GM20431 (cell line): ENCODE data around the gene CCDC7.
"Not testable (repeated sequence)": the region's sequence is repeated elsewhere in the genome, so short reads cannot be mapped to it uniquely, and the experiment has no call there.

ENCODE experiments used
- in situ Hi-C: fragments of 300-500 bp; cut with MseI, MboI; formaldehyde crosslinking; loops from one replicate; pipeline ENCODE4 v1.15.0; 2020; ENCODE audit warnings: low sequenced_read_pairs; ENCODE audit not compliant: unreplicated experiment

CCDC7 gene

DNA sequence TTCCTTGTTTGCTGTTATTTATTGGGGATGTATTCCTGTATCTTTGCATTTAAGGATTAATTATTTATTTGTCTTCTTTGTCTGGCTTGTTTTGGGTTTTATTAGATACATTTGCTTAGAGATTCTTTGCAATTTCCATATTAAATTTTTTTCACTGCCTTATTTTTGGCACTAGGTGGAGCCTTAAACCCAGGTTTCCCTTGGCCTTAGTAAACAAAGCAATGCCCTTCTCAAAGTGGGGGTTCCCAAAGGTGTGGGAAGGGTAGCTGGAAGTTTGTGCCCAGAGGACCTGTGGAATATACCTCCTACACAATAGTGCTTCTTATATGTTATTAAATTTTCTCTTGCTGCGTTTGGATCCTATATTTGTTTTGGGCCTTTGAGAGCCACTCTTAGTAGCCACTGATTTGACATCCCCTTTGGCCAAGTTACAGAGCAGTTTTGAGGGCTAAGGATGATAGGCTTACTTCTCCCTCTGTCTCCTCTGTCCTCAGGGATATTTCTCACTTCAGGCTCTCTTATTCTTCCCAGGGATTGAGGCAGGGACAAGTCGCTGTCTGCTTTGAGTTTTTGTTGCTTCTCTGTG is 349.8 kb downstream of the CCDC7 start:
- in situ Hi-C loops: loop anchor here (25.0 kb wide), 2 partner anchors 217 to 367 kb away; no protein-coding TSS in a partner anchor

DNA sequence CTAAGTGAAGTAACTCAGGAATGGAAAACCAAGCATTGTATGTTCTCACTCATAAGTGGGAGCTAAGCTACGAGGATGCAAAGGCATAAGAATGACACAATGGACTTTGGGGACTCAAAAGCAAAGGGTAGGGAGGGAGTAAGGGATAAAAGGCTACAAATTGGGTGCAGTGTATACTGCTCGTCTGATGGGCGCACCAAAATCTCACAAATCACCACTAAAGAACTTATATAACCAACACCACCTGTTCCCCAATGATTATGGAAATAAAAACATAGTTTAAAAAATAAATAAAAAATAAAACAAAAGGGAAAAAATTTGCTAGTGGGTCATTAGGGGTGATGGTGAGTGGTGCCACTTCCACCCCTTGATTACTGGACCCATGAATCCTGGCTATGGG is 351.5 kb downstream of the CCDC7 start:
- in situ Hi-C loops: loop anchor here (25.0 kb wide), 2 partner anchors 215 to 365 kb away; no protein-coding TSS in a partner anchor

- in situ Hi-C loops: no loop called here
These were observed 401.0 kb downstream of the CCDC7 start for GRCh38 chr10:32846974-32847373.

- in situ Hi-C loops: no loop called here
These were observed 405.4 kb downstream of the CCDC7 start for GRCh38 chr10:32851301-32851700.

DNA sequence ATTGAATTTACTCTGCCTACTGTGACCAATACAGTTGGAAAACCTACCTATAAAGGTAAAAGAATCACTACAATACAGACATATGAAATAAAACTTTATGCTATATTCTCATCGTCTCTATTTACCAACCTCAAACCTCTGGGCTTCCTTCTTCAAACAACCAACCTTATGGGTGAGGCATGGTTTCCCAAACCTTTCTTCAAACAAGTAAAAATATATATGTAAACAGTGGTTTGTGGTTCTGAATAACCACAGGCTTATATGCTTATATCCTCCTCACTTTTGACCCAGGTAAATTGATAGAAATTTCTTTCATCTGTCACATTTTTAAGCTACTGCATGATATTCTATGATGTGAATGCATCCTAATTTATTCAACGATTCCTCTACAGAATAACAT is 408.5 kb downstream of the CCDC7 start:
- in situ Hi-C loops: no loop called here

DNA sequence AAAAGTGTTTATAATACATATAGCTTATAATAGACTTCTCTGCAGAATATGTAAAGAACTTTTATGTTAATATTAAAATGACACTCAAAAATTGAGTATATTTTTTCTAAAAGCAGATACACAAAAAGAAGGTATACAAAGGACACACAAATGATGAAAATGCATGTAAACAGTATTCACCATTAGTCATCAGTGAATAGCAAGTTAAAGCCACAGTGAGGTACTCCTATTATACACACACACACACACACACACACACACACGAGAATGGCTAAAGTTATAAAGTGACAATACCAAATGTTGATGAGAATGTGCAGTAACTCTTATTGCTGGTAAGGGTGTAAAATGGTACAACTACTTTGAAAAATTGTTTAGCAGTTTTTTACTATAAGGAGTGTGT is 419.2 kb downstream of the CCDC7 start:
- in situ Hi-C loops: no loop called here

DNA sequence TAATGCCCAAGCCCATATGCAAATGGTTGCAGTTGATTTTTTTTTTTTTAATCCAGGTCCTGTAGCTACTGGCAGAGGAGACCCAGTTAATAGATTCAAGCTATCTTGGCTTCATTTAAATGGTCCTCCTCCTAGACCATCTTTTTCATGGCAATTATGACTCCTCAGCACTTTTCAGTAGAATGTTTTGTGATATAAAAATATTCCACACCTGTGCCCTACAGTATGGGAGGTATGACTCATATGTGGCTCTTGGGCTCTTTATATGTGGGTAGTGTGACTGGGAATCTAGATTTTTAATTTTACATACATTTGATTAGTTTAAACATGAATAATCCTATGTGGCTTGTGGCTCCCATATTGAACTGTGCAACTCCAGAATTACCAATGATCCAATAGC is 432.0 kb downstream of the CCDC7 start:
- in situ Hi-C loops: no loop called here

DNA sequence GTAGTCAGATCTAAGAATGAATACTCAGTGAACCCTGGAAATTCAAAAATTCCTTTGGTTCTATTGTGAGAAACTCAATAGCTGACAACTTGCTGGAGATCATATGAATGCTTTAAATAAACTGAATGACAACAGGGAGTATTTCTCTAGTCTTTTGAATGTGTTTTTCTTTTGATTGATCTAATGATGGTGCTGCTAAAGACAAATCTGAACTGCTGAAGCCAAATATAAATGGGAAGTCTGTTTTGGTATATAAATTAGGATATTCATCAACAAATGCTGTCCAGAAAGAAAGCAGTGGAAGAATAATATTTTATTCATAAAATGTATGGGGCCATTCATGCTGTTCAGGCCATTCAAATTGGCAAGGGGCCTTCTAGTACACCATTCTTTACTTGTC is 432.7 kb downstream of the CCDC7 start:
- in situ Hi-C loops: no loop called here

GRCh38 chr10:32882076-32882475 is 436.1 kb downstream of the CCDC7 start:
- in situ Hi-C loops: no loop called here

- in situ Hi-C loops: no loop called here
These were observed 441.5 kb downstream of the CCDC7 start for GRCh38 chr10:32887481-32887880.

DNA sequence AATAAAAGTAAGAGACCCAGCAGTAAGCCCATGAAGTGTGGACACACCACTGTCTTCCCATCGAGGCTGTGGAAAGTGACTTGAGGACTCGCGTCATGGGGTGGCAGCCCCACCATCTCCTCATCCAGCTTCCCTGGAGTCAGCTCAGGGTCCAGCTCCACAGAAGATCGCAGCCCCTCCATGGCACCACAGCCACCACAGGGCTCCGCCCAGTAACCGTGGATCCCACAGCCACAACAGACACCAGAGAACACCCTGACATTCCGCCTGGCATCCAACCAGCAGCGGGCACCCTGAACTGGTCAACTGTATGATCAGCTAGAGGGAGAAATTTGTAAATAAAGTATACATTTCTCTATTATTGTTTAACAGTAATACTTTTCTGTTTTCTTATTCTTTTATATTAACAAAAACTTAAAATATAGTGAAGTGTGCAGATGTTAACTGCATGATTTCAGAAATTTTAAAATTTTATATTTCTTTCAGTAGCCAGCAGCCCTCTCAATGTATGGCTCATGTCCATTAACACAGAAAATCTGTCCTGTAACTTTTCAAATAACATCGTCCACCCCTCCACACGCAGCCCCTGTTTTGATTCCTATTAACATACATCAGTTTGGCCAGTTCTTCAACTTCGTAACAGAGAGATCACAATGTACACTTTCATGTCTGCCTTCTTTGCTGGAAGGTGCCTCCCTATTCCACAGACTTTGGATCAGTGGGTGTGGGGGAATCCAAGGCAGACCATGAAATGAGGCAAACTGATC is 442.4 kb downstream of the CCDC7 start:
- in situ Hi-C loops: no loop called here

DNA sequence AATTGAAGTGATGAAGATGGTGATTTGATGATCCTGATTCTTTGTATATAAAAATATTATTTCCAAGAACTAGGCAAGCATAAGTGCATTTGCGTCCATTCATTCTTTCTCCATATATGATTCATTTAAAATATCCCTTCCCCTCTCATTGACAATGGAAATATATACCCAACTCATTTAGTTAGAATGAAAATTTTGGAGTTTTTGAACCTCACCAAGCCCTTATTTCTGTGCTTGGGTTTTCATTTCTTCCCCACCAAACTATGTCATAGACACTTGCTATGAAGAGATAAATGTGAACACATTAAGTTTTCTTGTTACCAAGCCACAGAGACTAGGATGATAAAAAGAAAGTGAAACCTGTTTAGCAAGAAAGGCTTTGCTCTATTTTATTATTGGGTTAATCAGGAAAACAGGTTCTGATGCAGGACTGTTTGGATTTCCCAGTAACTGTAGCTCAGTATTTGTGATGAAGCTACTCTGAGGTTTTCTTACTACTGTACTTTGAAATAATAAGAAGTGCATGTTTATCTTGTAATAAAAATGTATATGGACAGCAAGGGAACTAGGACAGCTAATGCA is 443.8 kb downstream of the CCDC7 start:
- in situ Hi-C loops: no loop called here

DNA sequence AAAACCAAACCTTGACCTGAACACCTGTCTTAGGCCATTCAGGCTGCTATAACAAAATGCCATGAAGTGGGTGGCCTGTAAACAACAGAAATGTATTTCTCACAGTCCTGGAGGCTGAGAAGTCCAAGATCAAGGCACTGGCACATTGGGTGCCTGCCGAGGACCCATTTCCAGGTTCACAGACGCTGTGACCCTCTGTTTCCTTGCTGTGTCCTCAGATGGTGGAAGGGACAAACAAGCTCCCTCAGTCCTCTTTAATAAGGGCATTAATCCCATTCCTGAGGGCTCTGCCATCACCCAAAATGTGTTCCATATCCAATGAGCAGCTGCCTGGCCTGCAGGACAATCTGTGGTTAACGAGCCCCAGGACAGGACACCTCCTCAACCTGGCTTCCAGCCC is 444.5 kb downstream of the CCDC7 start:
- in situ Hi-C loops: no loop called here

GRCh38 chr10:32891261-32891660 is 445.3 kb downstream of the CCDC7 start:
- in situ Hi-C loops: no loop called here

DNA sequence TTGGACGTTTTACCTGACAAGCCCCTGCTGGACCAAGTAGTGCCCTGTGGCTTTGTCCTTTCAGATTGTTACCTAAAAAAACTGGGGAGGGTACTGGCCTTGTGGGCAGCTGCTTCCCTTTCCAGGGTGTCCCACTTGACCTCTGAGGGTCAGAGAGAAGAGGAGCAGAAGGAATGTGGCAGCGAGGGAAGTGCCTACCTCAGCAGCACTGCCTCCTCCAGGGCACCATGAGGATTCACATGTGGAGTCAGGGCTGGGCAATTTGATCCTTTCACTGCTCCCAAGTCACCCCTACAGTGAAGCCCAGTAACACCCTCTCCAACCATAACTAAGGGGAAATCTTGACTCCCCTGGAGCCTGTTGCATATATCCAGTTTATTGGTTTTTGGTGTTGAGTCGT is 447.5 kb downstream of the CCDC7 start:
- in situ Hi-C loops: no loop called here

- in situ Hi-C loops: no loop called here
These were observed 448.1 kb downstream of the CCDC7 start for GRCh38 chr10:32893916-32894664.

DNA sequence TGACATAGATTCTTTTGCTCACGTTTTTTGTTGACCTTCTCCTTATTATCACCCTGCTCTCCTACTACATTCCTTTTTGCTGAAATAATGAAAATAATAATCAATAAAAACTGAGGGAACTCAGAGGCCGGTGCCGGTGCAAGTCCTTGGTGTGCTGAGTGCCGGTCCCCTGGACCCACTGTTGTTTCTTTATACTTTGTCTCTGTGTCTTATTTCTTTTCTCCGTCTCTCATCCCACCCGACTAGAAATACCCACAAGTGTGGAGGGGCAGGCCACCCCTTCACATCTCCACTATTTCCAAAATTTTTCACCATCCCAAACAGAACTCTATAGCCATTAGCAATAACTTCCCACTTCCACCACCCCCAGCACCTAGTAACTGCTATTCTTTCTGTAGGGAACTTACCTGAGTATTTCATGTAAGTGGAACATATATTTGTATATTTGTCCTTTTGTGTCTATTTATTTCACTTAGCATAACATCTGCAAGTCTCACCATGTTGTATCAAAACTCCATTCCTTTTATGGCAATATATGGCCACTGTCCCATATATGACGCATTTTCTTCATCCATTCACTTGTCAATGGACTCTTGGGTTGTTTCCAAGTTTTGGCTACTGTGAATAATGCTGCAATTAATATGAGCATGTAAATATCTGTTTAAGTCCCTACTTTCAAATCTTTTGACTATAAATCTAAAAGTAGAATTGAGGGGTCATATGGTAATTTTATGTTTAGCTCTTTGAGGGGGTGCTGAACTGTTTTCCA is 449.4 kb downstream of the CCDC7 start:
- in situ Hi-C loops: not testable (repeated sequence)

DNA sequence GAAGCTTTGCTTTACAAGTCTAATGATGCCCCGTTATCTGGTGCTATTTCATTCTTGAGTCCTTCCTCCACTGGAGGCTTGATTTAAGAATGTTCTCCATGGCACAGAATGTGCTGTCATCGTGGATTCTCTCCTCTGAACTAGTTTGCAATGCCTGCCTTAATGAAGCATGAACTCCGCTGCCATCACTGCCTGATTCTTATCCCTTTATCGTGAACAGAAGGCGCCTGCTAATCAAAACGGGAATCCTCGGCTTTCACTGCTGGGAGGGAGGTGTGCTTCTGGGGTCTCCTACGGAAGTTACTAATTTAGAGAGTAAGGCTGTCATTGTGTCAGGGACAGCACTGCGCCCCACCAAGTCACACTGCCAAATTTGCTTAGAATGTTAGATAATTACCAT is 455.9 kb downstream of the CCDC7 start:
- in situ Hi-C loops: no loop called here

DNA sequence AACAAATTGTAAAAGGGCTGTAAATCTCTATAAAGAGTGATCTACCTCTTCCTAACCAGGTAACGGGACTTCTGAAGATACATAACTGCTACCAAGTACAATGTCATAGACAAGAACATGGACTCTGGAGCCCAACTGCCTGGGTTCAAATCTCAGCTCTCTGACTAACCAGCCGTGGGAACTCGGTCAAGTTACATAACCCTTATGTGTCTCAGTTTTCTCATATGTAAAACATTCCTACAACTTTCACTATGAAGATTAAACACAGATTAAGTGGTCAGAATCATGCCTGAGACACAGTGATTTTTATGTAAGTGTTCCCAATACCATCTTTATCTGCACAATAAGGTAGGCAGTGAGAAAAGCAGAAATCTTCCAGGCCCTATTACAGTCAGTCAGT is 459.5 kb downstream of the CCDC7 start:
- in situ Hi-C loops: no loop called here

DNA sequence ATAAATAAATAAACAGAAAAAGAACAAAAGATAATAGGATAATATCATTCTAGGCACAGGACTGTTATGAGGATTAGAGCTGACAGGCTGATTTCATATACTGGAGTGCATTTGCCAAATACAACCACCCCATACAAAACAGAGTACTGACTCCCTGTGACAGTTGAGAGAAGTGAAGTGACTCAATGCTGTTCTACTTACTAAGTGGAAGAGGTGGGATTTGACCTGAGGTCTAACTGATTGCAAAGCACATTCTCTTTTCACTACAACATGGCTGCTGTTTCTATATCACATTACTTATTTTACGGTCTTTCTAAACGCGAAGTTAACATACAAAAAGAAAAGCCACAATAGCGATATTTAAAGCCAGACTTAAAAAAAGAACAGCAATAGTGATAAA is 460.7 kb downstream of the CCDC7 start:
- in situ Hi-C loops: no loop called here
